Ovary (tissue), 9 donors: ENCODE measurements around the gene TCF7L1. TPM values are rescaled to one million over a fixed set of nuclear protein-coding genes. Genes with fewer than 3 reads are reported as not detected.

Experiments used
- DNase-seq, 5 donors: peaks; one replicate each; pipeline ENCODE4 v3.0.0-alpha.2; 2019 to 2020
- H3K27ac ChIP-seq, 2 donors: fragments of 200-600 bp; one replicate each; pipeline versions ENCODE4 v1.5.1 to v1.8.0; 2019 to 2022
- H3K27me3 ChIP-seq: fragments of 200-600 bp; one replicate; pipeline ENCODE4 v1.8.0; 2022
- H3K36me3 ChIP-seq: fragments of 200-600 bp; sonication (generic); one replicate; pipeline ENCODE4 v1.5.1; 2019
- H3K4me1 ChIP-seq: one replicate; pipeline ENCODE4 v1.8.1; 2013; ENCODE audit warnings: mild to moderate bottlenecking, moderate library complexity; ENCODE audit not compliant: insufficient read depth
- H3K4me3 ChIP-seq: fragments of 200-600 bp; sonication (generic); one replicate; pipeline ENCODE4 v1.5.1; 2017
- H3K9me3 ChIP-seq, 2 donors: fragments of 200-600 bp in 1 of 2; sonication (generic) in 1 of 2; one replicate each; pipeline versions ENCODE4 v1.5.1 to v1.8.1; 2013 to 2019; ENCODE audit warnings: mild to moderate bottlenecking in 1 of 2, moderate library complexity in 1 of 2
- CTCF ChIP-seq, 3 donors: fragments of 450-650 bp in 2 of 3; fragments of 200-600 bp in 1 of 3; IDR thresholded peaks; one replicate each; pipeline versions ENCODE4 v1.5.1 to v1.8.0; 2016 to 2022; ENCODE audit warnings: antibody characterized with exemption in 3 of 3, mild to moderate bottlenecking in 1 of 3
- EP300 ChIP-seq: sonication (generic); formaldehyde crosslinking; IDR thresholded peaks from one replicate; pipeline ENCODE4 v1.6.1; 2017; ENCODE audit warnings: antibody characterized with exemption
- POLR2A ChIP-seq: fragments of 450-650 bp; IDR thresholded peaks from one replicate; pipeline ENCODE4 v1.6.1; 2017; ENCODE audit warnings: antibody characterized with exemption, mild to moderate bottlenecking, moderate library complexity
- WGBS, 3 donors: extraction: QIAGEN DNeasy Blood & Tissue Kit in 1 of 3; methylation state at CpG; one replicate each; pipeline versions ENCODE4 v1.1.5 to v1.1.7; 2013 to 2017; 5-methylcytosine and 5-hydroxymethylcytosine counted together
- intact Hi-C, 4 donors: fragments of 100-400 bp; cut with DNase I; formaldehyde crosslinking; loops; one replicate each; pipeline versions ENCODE4 v1.11.0 to v1.15.1; 2022 to 2023
- polyA plus RNA-seq, 2 donors: library from polyadenylated mRNA; stranded (reverse); fragments of 200-250 nt in 1 of 2; fragments of 350-450 nt in 1 of 2; fragmentation: Illumina TruSeq in 1 of 2; extraction: RNeasy Lipid Tissue Mini Kit (QIAGEN cat#74804) in 1 of 2; gene quantifications; one replicate each; pipeline ENCODE4 v1.2.3, GENCODE V29; 2013 to 2014
- total RNA-seq, 7 donors: library from RNA; depleted of rRNA in 2 of 7; stranded (reverse); fragments of >200 nt in 2 of 7; fragmentation: NEBNext Ultra II Directional in 3 of 7; extraction: Animal tissue kit (Norgen Biotek cat#: 25700) in 3 of 7; gene quantifications; one replicate each; pipeline versions ENCODE4 v1.1.0 to v1.2.4, GENCODE V29; 2016 to 2023
- donor health status: DM: no; HTN: no; CAD: no; lungs with moderate emphysema.
- donor health status: DM: no; HTN: no; CAD: no.
- donor health status: Bipolar disorder and iron deficiency.
- donor health status: DM: yes; HTN: yes; CAD: no.
- donor health status: DM: no; HTN: no; CAD: no.
- donor health status: DM: yes; HTN: yes; CAD: no.

Gene TCF7L1
- total and polyA plus RNA-seq, 9 donors, result 5.2 to 29.8 (median 23.9) TPM

- intact Hi-C loops, result no loop called here
- TF ChIP-seq EP300 (no peak), CTCF (IDR thresholded peaks at IDR 0.05) (no peak), POLR2A (no peak)
- no peak overlapping the region for H3K27ac ChIP-seq
Measured at GRCh38 chr2:85106489-85107180, 26.6 kb upstream of the TCF7L1 start.

GRCh38 chr2:85110991-85111560, 22.1 kb upstream of the TCF7L1 start:
- H3K27ac ChIP-seq, result no peak overlapping the region
- no peak for DNase-seq
- TF ChIP-seq EP300, result no peak
- no peak for TF ChIP-seq POLR2A
- no peak for TF ChIP-seq CTCF (IDR thresholded peaks at IDR 0.05)
- no peaks in the 10 kb centered on the region for H3K9me3 ChIP-seq
- no peaks in the 10 kb centered on the region for H3K27me3 ChIP-seq
- H3K36me3 ChIP-seq, result no peaks in the 10 kb centered on the region
- H3K4me3 ChIP-seq, result no peak overlapping the region
- WGBS, 3 donors, result 91 to 93% (median 93%) methylated on average over 3 of the region's 3 CpGs
- intact Hi-C loops, result no loop called here
- H3K4me1 ChIP-seq, result no peaks in the 10 kb centered on the region

More at GRCh38 chr2:85106489-85107180, 26.6 kb upstream of the TCF7L1 start:
- DNase-seq, result no peak
- H3K9me3 ChIP-seq, result no peaks in the 10 kb centered on the region
- H3K27me3 ChIP-seq, result no peaks in the 10 kb centered on the region
- no peaks in the 10 kb centered on the region for H3K36me3 ChIP-seq
- H3K4me3 ChIP-seq, result no peak overlapping the region
- no peaks in the 10 kb centered on the region for H3K4me1 ChIP-seq
- 73 to 85% (median 81%) methylated on average over 8 of the region's 8 CpGs for WGBS, 3 donors

- Histone ChIP-seq H3K36me3 (no peaks in the 10 kb centered on the region), H3K4me3 (no peak overlapping the region), H3K27ac (no peak overlapping the region), H3K4me1 (no peaks in the 10 kb centered on the region), H3K27me3 (no peaks in the 10 kb centered on the region), H3K9me3 (no peaks in the 10 kb centered on the region)
- no peak for DNase-seq
- 81 to 89% (median 87%) methylated on average over 3 of the region's 3 CpGs for WGBS, 3 donors
- intact Hi-C loops, result no loop called here
- TF ChIP-seq EP300 (no peak), CTCF (IDR thresholded peaks at IDR 0.05) (no peak), POLR2A (no peak)
Measured at GRCh38 chr2:85111819-85112281, 21.3 kb upstream of the TCF7L1 start.

GRCh38 chr2:85112906-85113625, 20.1 kb upstream of the TCF7L1 start:
- Histone ChIP-seq H3K27ac (no peak overlapping the region), H3K9me3 (no peaks in the 10 kb centered on the region), H3K27me3 (no peaks in the 10 kb centered on the region), H3K4me3 (no peak overlapping the region), H3K4me1 (no peaks in the 10 kb centered on the region), H3K36me3 (no peaks in the 10 kb centered on the region)
- intact Hi-C loops, result no loop called here
- no peak for DNase-seq
- WGBS, 3 donors, result 15 to 50% (median 47%) methylated on average over 2 of the region's 2 CpGs
- TF ChIP-seq EP300, result no peak
- no peak for TF ChIP-seq CTCF (IDR thresholded peaks at IDR 0.05)
- TF ChIP-seq POLR2A, result no peak
